Panc1 (cell line): ENCODE results near the gene SLC9A4. TPM values are rescaled to one million over a fixed set of nuclear protein-coding genes. Genes with fewer than 3 reads are reported as not detected.

ENCODE experiments used
- ATAC-seq: fragments of 200-7000 bp; cut with Tn5 transposase; 2 replicates; pipeline ENCODE4 v1.9.1; 2020; ENCODE audit warnings: mild to moderate bottlenecking, moderate library complexity
- BruUV-seq: library from RNA; stranded (reverse); fragments of 400-500 nt; replicated peaks from 2 replicates; lab custom pipeline; 2021; lab: Mats Ljungman, UMichigan
- CTCF ChIA-PET: fragments of 300-600 bp; sonication (Branson Sonifier 250); formaldehyde crosslinking; loops from one replicate; lab custom pipeline; 2022; ENCODE audit warnings: antibody characterized with exemption; lab: Charles Lee
- POLR2A ChIA-PET: fragments of 300-600 bp; sonication (Branson Sonifier 250); formaldehyde crosslinking; loops from one replicate; lab custom pipeline; 2022; ENCODE audit warnings: antibody characterized with exemption; lab: Charles Lee
- DNase-seq: peaks from one replicate; pipeline ENCODE4 v3.0.0-alpha.2; 2010; ENCODE audit warnings: low read depth, low spot score
- H3K27ac ChIP-seq: 2 replicates; pipeline ENCODE4 v1.5.1; 2011; ENCODE audit warnings: mild to moderate bottlenecking, low read length, inconsistent platforms
- H3K27me3 ChIP-seq: fragments of 200-500 bp; sonication (Bioruptor generic); 2 replicates; pipeline ENCODE4 v1.6.0; 2014; ENCODE audit warnings: low read length, inconsistent platforms; ENCODE audit not compliant: control insufficient read depth, insufficient read depth
- H3K36me3 ChIP-seq: fragments of 200-500 bp; sonication (Bioruptor generic); 2 replicates; pipeline ENCODE4 v1.5.1; 2014; ENCODE audit warnings: inconsistent platforms, mild to moderate bottlenecking, low read length, moderate library complexity; ENCODE audit not compliant: control insufficient read depth, insufficient read depth
- H3K4me1 ChIP-seq: 2 replicates; pipeline ENCODE4 v1.5.1; 2011; ENCODE audit warnings: inconsistent platforms, mild to moderate bottlenecking, low read length, moderate library complexity; ENCODE audit not compliant: control insufficient read depth, insufficient read depth
- H3K4me3 ChIP-seq, 2 experiments: 2 replicates each; pipeline ENCODE4 v1.5.1; 2011 to 2012; ENCODE audit warnings: low read depth in 2 of 2, low read length in 2 of 2, mild to moderate bottlenecking in 2 of 2, inconsistent platforms in 1 of 2, moderate library complexity in 1 of 2
- H3K9me3 ChIP-seq: fragments of 200-500 bp; sonication (Bioruptor generic); 2 replicates; pipeline ENCODE4 v1.5.1; 2014; ENCODE audit warnings: low read depth, mild to moderate bottlenecking, inconsistent platforms, low read length, moderate library complexity; ENCODE audit not compliant: control insufficient read depth, insufficient read depth
- POLR2AphosphoS5 ChIP-seq: IDR thresholded peaks from 2 replicates; pipeline ENCODE4 v1.6.1; 2012; ENCODE audit warnings: mild to moderate bottlenecking, low read depth, low read length, moderate library complexity
- SIN3A ChIP-seq: IDR thresholded peaks from 2 replicates; pipeline ENCODE4 v1.6.1; 2012; ENCODE audit warnings: low read depth, mild to moderate bottlenecking, low read length, moderate library complexity, borderline replicate concordance; ENCODE audit not compliant: insufficient read depth
- TCF7L2 ChIP-seq: IDR thresholded peaks from 2 replicates; pipeline ENCODE4 v1.6.1; 2011; ENCODE audit warnings: mild to moderate bottlenecking, low read depth, low read length, inconsistent platforms
- in situ Hi-C: cut with HindIII; loops from 2 replicates; pipeline ENCODE4 v1.10.0; 2016; ENCODE audit warnings: low sequenced_read_pairs, low pct_unique_long_range_greater_than_20kb
- intact Hi-C: fragments of 100-400 bp; cut with micrococcal nuclease; formaldehyde crosslinking; loops from one replicate; pipeline ENCODE4 v1.10.0; 2022; ENCODE audit not compliant: unreplicated experiment
- total RNA-seq: library from RNA; stranded (reverse); gene quantifications from one replicate; pipeline ENCODE4 v1.2.1, GENCODE V29; 2021; ENCODE audit not compliant: unreplicated experiment
- TF ChIP-seq, protein P1 (sequence below), 2 experiments: IDR thresholded peaks; 2 replicates each; pipeline ENCODE4 v1.6.1; 2011 to 2012; ENCODE audit warnings: low read depth in 2 of 2, control low read depth in 1 of 2, low read length in 1 of 2, mild to moderate bottlenecking in 1 of 2, moderate library complexity in 1 of 2; ENCODE audit not compliant: insufficient read depth in 1 of 2
- TF ChIP-seq, protein P2 (sequence below): fragments of 450-650 bp; IDR thresholded peaks from 2 replicates; pipeline ENCODE4 v1.5.1; 2017; ENCODE audit warnings: mild to moderate bottlenecking

SLC9A4 gene
- total RNA-seq, 1 experiment from 2014 or later = not detected

DNA sequence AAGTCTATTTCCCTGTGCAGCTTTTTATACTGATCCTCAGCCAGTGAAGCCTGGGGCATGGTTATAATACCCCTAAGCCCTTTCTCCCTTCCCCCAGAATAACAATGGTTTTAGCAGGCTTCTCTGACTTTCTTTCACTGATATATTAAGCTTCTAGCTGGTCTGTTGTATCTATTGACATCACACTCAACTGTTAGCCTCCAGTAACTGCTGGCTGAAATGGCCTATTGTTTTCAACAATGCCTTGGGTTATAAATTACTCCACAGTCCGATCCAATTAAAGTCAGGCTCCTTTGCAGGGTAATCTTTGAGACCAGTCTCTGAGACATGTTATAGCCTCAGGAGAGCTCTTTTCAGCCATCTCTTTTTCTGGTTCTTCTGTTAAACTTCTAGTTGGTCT, 2.9 kb upstream of the SLC9A4 start:
- intact Hi-C loops = no loop called here
- CTCF ChIA-PET = no interaction called here
- no peak overlapping the region for H3K27ac ChIP-seq
- no peak overlapping the region for H3K4me3 ChIP-seq
- TF ChIP-seq, protein P1, sequence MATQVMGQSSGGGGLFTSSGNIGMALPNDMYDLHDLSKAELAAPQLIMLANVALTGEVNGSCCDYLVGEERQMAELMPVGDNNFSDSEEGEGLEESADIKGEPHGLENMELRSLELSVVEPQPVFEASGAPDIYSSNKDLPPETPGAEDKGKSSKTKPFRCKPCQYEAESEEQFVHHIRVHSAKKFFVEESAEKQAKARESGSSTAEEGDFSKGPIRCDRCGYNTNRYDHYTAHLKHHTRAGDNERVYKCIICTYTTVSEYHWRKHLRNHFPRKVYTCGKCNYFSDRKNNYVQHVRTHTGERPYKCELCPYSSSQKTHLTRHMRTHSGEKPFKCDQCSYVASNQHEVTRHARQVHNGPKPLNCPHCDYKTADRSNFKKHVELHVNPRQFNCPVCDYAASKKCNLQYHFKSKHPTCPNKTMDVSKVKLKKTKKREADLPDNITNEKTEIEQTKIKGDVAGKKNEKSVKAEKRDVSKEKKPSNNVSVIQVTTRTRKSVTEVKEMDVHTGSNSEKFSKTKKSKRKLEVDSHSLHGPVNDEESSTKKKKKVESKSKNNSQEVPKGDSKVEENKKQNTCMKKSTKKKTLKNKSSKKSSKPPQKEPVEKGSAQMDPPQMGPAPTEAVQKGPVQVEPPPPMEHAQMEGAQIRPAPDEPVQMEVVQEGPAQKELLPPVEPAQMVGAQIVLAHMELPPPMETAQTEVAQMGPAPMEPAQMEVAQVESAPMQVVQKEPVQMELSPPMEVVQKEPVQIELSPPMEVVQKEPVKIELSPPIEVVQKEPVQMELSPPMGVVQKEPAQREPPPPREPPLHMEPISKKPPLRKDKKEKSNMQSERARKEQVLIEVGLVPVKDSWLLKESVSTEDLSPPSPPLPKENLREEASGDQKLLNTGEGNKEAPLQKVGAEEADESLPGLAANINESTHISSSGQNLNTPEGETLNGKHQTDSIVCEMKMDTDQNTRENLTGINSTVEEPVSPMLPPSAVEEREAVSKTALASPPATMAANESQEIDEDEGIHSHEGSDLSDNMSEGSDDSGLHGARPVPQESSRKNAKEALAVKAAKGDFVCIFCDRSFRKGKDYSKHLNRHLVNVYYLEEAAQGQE (IDR thresholded peaks at IDR 0.05; ENCODE audit: insufficient read depth in 1 of 2, low read depth in 2 of 2, low read length in 1 of 2) = no peak
- TF ChIP-seq TCF7L2 = no peak
- H3K27me3 ChIP-seq = no peaks in the 10 kb centered on the region; the same call in none of the 2 replicates
- no TSS peak for BruUV-seq
- H3K9me3 ChIP-seq = no peaks in the 10 kb centered on the region
- in situ Hi-C loops = no loop called here
- DNase-seq (no peak), ATAC-seq (no peak)
- no peaks in the 10 kb centered on the region for H3K36me3 ChIP-seq
- H3K4me1 ChIP-seq = no peaks in the 10 kb centered on the region
- POLR2A ChIA-PET = no interaction called here

GRCh38 chr2:102473631-102474030, 605 bp downstream of the SLC9A4 start:
- POLR2A ChIA-PET = no interaction called here
- no peaks in the 10 kb centered on the region for H3K4me1 ChIP-seq
- in situ Hi-C loops (no loop called here), intact Hi-C loops (loop anchor here (1.0 kb wide), 2 partner anchors 142 to 230 kb away; no protein-coding TSS in a partner anchor)
- DNase-seq (no peak), ATAC-seq (no peak)
- TF ChIP-seq, protein P2, sequence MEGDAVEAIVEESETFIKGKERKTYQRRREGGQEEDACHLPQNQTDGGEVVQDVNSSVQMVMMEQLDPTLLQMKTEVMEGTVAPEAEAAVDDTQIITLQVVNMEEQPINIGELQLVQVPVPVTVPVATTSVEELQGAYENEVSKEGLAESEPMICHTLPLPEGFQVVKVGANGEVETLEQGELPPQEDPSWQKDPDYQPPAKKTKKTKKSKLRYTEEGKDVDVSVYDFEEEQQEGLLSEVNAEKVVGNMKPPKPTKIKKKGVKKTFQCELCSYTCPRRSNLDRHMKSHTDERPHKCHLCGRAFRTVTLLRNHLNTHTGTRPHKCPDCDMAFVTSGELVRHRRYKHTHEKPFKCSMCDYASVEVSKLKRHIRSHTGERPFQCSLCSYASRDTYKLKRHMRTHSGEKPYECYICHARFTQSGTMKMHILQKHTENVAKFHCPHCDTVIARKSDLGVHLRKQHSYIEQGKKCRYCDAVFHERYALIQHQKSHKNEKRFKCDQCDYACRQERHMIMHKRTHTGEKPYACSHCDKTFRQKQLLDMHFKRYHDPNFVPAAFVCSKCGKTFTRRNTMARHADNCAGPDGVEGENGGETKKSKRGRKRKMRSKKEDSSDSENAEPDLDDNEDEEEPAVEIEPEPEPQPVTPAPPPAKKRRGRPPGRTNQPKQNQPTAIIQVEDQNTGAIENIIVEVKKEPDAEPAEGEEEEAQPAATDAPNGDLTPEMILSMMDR = no peak
- TF ChIP-seq, protein P1 (IDR thresholded peaks at IDR 0.05; ENCODE audit: insufficient read depth in 1 of 2, low read depth in 2 of 2, low read length in 1 of 2) = no peak
- TF ChIP-seq TCF7L2 (no peak), POLR2AphosphoS5 (no peak), SIN3A (no peak)
- H3K27me3 ChIP-seq = peaks cover 4% of the 10 kb centered on the region
- CTCF ChIA-PET = interaction anchor here (0.6 to 2.2 kb wide), 3 partner anchors 15 to 230 kb away, joined by 4 to 15 read pairs (median 6); no protein-coding TSS in a partner anchor
- H3K27ac ChIP-seq = no peak overlapping the region
- H3K9me3 ChIP-seq = no peaks in the 10 kb centered on the region
- H3K36me3 ChIP-seq = no peaks in the 10 kb centered on the region
- BruUV-seq = no TSS peak
- no peak overlapping the region for H3K4me3 ChIP-seq
